Stomach (tissue), 4 donors: Measurements from ENCODE around the gene MGAT5.

Experiments used
- POLR2AphosphoS5 ChIP-seq, 3 donors: sonication (generic); formaldehyde crosslinking; IDR thresholded peaks; one replicate each; pipeline ENCODE4 v1.6.1; 2016; ENCODE audit warnings: antibody characterized with exemption in 3 of 3
- TF ChIP-seq, protein P1 (sequence below), 7 experiments: fragments of 450-650 bp in 4 of 7; fragments of 200-600 bp in 3 of 7; sonication (generic) in 3 of 7; IDR thresholded peaks; one replicate each; pipeline ENCODE4 v1.5.1; 2016 to 2019; ENCODE audit warnings: antibody characterized with exemption in 7 of 7, control low read depth in 2 of 7, mild to moderate bottlenecking in 1 of 7

- TF ChIP-seq, protein P1, sequence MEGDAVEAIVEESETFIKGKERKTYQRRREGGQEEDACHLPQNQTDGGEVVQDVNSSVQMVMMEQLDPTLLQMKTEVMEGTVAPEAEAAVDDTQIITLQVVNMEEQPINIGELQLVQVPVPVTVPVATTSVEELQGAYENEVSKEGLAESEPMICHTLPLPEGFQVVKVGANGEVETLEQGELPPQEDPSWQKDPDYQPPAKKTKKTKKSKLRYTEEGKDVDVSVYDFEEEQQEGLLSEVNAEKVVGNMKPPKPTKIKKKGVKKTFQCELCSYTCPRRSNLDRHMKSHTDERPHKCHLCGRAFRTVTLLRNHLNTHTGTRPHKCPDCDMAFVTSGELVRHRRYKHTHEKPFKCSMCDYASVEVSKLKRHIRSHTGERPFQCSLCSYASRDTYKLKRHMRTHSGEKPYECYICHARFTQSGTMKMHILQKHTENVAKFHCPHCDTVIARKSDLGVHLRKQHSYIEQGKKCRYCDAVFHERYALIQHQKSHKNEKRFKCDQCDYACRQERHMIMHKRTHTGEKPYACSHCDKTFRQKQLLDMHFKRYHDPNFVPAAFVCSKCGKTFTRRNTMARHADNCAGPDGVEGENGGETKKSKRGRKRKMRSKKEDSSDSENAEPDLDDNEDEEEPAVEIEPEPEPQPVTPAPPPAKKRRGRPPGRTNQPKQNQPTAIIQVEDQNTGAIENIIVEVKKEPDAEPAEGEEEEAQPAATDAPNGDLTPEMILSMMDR (IDR thresholded peaks at IDR 0.05), result no peak
- no peak for TF ChIP-seq POLR2AphosphoS5 (IDR thresholded peaks at IDR 0.05)
Measured at GRCh38 chr2:134319596-134320254, 65.9 kb downstream of the MGAT5 start.
